GM21423 (cell line): Measurements from ENCODE around the gene TSPAN3.

Source experiments
- ATAC-seq: cut with Tn5 transposase; IDR thresholded peaks from one replicate; pipeline ENCODE4 v1.9.1; 2021; ENCODE audit warnings: mild to moderate bottlenecking, moderate library complexity; ENCODE audit not compliant: unreplicated experiment

Gene TSPAN3

DNA sequence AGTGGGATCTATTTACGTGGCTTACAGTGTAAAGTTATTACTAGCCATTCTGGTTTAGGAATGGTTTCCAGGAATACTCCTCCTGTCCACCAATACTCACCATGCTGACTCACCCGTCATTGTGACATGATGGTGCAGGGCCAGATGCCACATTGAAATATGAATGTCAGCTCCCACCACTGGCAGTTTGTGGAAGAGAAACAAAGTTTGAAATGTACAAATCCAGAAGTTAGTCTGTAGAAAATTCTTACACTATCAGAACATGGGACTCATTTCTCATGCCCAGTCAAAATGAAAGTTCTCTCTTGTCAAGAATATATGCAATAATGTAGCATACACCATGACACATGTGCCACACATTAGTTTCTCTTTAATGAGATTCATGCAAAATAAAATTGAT, 14.4 kb upstream of the TSPAN3 start:
- ATAC-seq: no peak

DNA sequence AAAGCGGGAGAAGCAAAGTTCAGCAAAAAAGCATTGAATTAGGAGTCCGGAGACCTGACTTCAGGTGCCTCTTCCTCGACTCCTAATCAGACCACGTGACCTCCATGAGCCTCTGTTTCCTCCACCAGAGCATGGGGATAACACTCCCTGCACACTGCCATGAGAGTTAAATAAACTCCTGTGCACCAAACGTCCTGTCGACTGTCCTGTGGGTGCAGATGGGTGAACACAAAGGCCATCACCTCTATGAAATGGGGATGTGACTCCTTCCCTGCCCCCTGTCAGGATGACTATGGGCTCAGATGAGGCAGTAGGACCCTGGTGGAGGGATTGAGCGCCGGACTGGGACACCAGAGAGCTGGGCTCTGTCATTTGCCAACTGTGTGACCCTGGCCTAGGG, 13.5 kb upstream of the TSPAN3 start:
- ATAC-seq: no peak

DNA sequence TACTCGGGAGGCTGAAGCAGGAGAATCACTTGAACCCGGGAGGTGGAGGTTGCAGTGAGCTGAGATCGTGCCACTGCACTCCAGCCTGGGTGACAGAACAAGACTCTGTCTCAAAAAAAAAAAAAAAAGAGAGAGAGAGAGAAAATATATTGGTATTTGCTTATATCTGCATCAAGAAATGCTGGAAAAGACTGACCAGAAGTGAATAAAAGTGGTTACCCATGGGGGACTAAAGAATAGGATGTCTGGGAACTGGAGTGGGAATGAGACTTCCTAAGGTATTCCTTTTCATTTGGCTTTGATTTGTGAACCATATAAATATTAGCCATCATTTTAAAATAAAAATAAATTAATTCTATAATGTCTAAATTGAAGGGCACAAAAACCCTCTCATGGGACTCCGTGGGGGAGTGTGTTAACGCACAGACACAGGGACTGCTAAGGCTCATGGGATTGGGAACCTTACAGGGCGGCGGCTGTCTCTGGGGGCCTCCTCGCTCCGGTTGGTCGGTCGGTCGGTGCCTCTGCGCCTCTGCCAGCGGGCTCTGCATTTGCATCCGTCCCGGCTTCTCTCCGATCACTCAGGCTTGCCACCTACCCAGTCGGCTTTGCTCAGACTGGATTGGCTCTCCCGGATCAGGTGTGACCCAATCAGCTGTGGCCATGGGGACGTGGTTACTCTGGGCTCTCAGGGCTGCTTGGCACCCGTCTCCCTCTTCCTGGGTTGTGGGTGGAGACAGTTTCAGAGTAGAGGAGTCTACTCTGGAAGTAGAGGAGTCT, 12.7 kb upstream of the TSPAN3 start:
- peak; percentile 55 for ATAC-seq

- no peak for ATAC-seq
Observed at GRCh38 chr15:77081971-77082370, 11.1 kb upstream of the TSPAN3 start.

GRCh38 chr15:77076323-77076915, 5.5 kb upstream of the TSPAN3 start:
- no peak for ATAC-seq

DNA sequence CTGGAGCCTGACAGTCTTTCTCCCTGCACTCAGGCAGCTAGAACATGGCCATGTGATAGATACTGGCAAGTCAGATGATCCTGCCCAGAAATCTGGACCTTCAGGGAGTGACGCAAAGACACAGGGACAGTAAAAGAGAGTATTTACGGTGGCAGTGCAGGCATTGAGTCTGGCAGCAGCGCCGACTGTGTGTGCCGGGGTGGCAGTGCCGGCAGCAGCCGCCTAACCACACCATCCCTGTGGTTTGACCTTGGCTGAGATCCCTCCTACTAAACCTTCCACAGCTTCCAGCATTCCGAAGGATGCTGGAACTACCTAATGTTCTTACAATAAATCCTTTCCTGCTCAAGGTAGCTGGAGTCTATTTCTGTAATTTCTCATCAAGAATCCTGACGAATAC, 4.6 kb upstream of the TSPAN3 start:
- no peak for ATAC-seq

GRCh38 chr15:77074350-77074749, 3.4 kb upstream of the TSPAN3 start:
- no peak for ATAC-seq

- peak; percentile 5 for ATAC-seq
Observed at GRCh38 chr15:77071305-77072223, 655 bp upstream of the TSPAN3 start.

- no peak for ATAC-seq
Observed at GRCh38 chr15:77070180-77070494, 772 bp downstream of the TSPAN3 start.

- ATAC-seq: no peak
Observed at GRCh38 chr15:77069521-77070121, 1.3 kb downstream of the TSPAN3 start.

- ATAC-seq: no peak
Observed at GRCh38 chr15:77068633-77069032, 2.3 kb downstream of the TSPAN3 start.

GRCh38 chr15:77067691-77068367, 3.1 kb downstream of the TSPAN3 start:
- no peak for ATAC-seq

DNA sequence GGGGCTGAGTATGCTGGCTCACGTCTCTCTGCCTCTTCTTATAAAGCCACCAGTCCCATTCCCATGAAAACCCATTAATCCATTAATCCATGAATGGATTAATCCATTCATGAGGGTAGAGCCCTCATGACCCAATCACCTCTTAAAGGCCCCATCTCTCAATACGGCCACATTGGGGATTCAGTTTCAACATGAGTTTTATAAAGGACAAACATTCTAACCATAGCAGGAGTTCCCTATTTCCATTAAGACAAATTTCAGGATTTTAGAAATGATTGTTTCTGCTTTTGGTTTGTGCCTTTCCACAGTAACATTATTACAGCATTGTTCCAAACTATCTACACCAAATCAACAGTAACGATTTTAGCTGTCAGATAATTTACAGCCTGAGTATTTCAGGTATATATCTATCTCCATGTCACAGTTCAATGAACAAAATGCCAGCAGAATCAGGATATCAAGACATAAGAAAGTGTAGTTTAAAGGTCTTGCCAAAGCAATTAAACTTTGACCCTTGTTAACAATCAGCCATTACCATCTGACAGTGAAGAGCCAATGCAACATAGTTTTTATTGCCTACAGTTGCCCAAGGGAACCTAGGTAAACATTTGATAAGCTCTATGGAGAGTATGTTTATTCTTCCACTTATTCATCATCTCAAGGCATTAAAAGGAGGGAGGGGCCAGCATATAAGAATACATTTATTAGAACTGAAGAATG, 3.8 kb downstream of the TSPAN3 start:
- no peak for ATAC-seq

- ATAC-seq: no peak
Observed at GRCh38 chr15:77064539-77065308, 6.2 kb downstream of the TSPAN3 start.

- no peak for ATAC-seq
Observed at GRCh38 chr15:77064063-77064462, 6.8 kb downstream of the TSPAN3 start.

GRCh38 chr15:77063249-77063648, 7.7 kb downstream of the TSPAN3 start:
- no peak for ATAC-seq

DNA sequence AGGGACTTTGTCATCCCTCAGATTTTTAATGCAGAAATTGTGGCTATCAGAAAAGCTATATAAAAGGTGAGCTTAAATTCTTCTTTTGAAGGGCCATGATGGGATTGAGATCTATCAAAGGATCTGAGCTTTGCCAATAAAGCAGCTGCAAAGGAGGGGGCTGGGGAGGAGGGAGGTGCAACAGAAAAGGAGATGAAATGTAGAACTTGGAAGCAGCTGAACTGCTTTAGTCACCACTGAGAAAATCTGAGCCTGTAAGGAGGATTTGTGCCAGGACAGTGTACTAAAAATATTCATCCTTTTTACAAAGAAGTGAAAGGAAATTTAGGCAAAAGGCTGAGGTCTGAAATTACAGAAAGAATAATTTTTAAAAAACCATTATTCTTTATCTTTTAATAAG, 10.4 kb downstream of the TSPAN3 start:
- ATAC-seq: no peak

GRCh38 chr15:77059786-77060361, 11.0 kb downstream of the TSPAN3 start:
- no peak for ATAC-seq

- no peak for ATAC-seq
Observed at GRCh38 chr15:77058468-77058867, 12.4 kb downstream of the TSPAN3 start.
